Stomach (tissue), 9 donors: ENCODE measurements around the gene ERG. TPM values are rescaled to one million over a fixed set of nuclear protein-coding genes. Genes with fewer than 3 reads are reported as not detected.

Source experiments
- DNase-seq, 2 donors: peaks; one replicate each; pipeline versions ENCODE4 v3.0.0 to v3.0.0-alpha.2; 2013 to 2019
- H3K27ac ChIP-seq, 5 donors: fragments of 200-600 bp in 4 of 5; sonication (generic) in 4 of 5; one replicate each; pipeline ENCODE4 v1.5.1; 2013 to 2019; ENCODE audit warnings: mild to moderate bottlenecking in 1 of 5, moderate library complexity in 1 of 5
- H3K27me3 ChIP-seq, 3 donors: fragments of 200-600 bp; sonication (generic); one replicate each; pipeline ENCODE4 v1.5.1; 2017 to 2019; ENCODE audit warnings: mixed run types in 1 of 3
- H3K36me3 ChIP-seq, 4 donors: fragments of 200-600 bp; sonication (generic); 1 replicate in 3 of 4; 2 replicates in 1 of 4; pipeline ENCODE4 v1.5.1; 2016 to 2019
- H3K4me1 ChIP-seq, 4 donors: fragments of 200-600 bp; sonication (generic); one replicate each; pipeline ENCODE4 v1.5.1; 2016 to 2019
- H3K4me3 ChIP-seq, 4 donors: fragments of 200-600 bp; sonication (generic) in 3 of 4; one replicate each; pipeline ENCODE4 v1.5.1; 2016 to 2019; ENCODE audit warnings: mild to moderate bottlenecking in 1 of 4
- H3K9me3 ChIP-seq, 4 donors: fragments of 200-600 bp; sonication (generic); one replicate each; pipeline ENCODE4 v1.5.1; 2016 to 2019
- EP300 ChIP-seq: sonication (generic); formaldehyde crosslinking; IDR thresholded peaks from one replicate; pipeline ENCODE4 v1.6.1; 2017; ENCODE audit warnings: antibody characterized with exemption
- POLR2A ChIP-seq, 4 donors: fragments of 450-650 bp; IDR thresholded peaks; one replicate each; pipeline ENCODE4 v1.6.1; 2016; ENCODE audit warnings: antibody characterized with exemption in 4 of 4, control low read depth in 2 of 4, mild to moderate bottlenecking in 1 of 4, moderate library complexity in 1 of 4
- POLR2AphosphoS5 ChIP-seq, 3 donors: sonication (generic); formaldehyde crosslinking; IDR thresholded peaks; one replicate each; pipeline ENCODE4 v1.6.1; 2016; ENCODE audit warnings: antibody characterized with exemption in 3 of 3
- WGBS, 5 donors: extraction: QIAGEN DNeasy Blood & Tissue Kit in 3 of 5; methylation state at CpG; one replicate each; pipeline versions ENCODE4 v1.1.5 to v1.1.7; 2013 to 2018; 5-methylcytosine and 5-hydroxymethylcytosine counted together
- intact Hi-C: fragments of 100-400 bp; cut with DNase I; formaldehyde crosslinking; loops from one replicate; pipeline ENCODE4 v1.15.1; 2023; ENCODE audit warnings: low total_unique reads
- polyA plus RNA-seq, 3 donors: library from polyadenylated mRNA; stranded (reverse); fragments of 200-250 nt; gene quantifications; one replicate each; pipeline ENCODE4 v1.2.3, GENCODE V29; 2013
- total RNA-seq, 5 donors: library from RNA; depleted of rRNA; stranded (reverse); fragments of >200 nt; gene quantifications; one replicate each; pipeline versions ENCODE4 v1.1.0 to v1.2.3, GENCODE V29; 2014 to 2016
- TF ChIP-seq, protein P1 (sequence below), 7 experiments: fragments of 450-650 bp in 4 of 7; fragments of 200-600 bp in 3 of 7; sonication (generic) in 3 of 7; IDR thresholded peaks; one replicate each; pipeline ENCODE4 v1.5.1; 2016 to 2019; ENCODE audit warnings: antibody characterized with exemption in 7 of 7, control low read depth in 2 of 7, mild to moderate bottlenecking in 1 of 7
- donor health status: healthy with polysubstance abuse.
- donor health status: Bipolar disorder and iron deficiency.
- donor health status: healthy.

ERG gene
- total and polyA plus RNA-seq, 8 donors, result 0.58 to 14.5 (median 5.4) TPM; not detected in 1

GRCh38 chr21:38454702-38455101 lies 43.6 kb downstream of the ERG start:
- TF ChIP-seq, protein P1, sequence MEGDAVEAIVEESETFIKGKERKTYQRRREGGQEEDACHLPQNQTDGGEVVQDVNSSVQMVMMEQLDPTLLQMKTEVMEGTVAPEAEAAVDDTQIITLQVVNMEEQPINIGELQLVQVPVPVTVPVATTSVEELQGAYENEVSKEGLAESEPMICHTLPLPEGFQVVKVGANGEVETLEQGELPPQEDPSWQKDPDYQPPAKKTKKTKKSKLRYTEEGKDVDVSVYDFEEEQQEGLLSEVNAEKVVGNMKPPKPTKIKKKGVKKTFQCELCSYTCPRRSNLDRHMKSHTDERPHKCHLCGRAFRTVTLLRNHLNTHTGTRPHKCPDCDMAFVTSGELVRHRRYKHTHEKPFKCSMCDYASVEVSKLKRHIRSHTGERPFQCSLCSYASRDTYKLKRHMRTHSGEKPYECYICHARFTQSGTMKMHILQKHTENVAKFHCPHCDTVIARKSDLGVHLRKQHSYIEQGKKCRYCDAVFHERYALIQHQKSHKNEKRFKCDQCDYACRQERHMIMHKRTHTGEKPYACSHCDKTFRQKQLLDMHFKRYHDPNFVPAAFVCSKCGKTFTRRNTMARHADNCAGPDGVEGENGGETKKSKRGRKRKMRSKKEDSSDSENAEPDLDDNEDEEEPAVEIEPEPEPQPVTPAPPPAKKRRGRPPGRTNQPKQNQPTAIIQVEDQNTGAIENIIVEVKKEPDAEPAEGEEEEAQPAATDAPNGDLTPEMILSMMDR (IDR thresholded peaks at IDR 0.05), result no peak
- TF ChIP-seq POLR2AphosphoS5 (IDR thresholded peaks at IDR 0.05) (no peak), POLR2A (IDR thresholded peaks at IDR 0.05) (no peak), EP300 (no peak)
- H3K4me3 ChIP-seq, result no peak overlapping the region
- no peaks in the 10 kb centered on the region for H3K36me3 ChIP-seq
- WGBS, 5 donors, result 46 to 66% (median 51%) methylated on average over 2 of the region's 2 CpGs
- H3K27ac ChIP-seq, result no peak overlapping the region
- no peaks in the 10 kb centered on the region for H3K9me3 ChIP-seq
- no peak for DNase-seq
- no peaks in the 10 kb centered on the region for H3K27me3 ChIP-seq
- intact Hi-C loops, result no loop called here
- H3K4me1 ChIP-seq, result peaks cover 0 to 3% (median 0%) of the 10 kb centered on the region in 4 donors

- no peak for DNase-seq
- Histone ChIP-seq H3K4me3 (no peak overlapping the region), H3K4me1 (peaks cover 0 to 3% (median 0%) of the 10 kb centered on the region in 4 donors), H3K27me3 (no peaks in the 10 kb centered on the region), H3K27ac (no peak overlapping the region), H3K9me3 (no peaks in the 10 kb centered on the region), H3K36me3 (no peaks in the 10 kb centered on the region)
- 22 to 51% (median 37%) methylated on average over 3 of the region's 3 CpGs for WGBS, 5 donors
- TF ChIP-seq POLR2A (IDR thresholded peaks at IDR 0.05) (no peak), POLR2AphosphoS5 (IDR thresholded peaks at IDR 0.05) (no peak), EP300 (no peak)
- TF ChIP-seq, protein P1 (IDR thresholded peaks at IDR 0.05), result no peak
- intact Hi-C loops, result no loop called here
Observed at GRCh38 chr21:38454161-38454560, 44.1 kb downstream of the ERG start.

- intact Hi-C loops, result no loop called here
- no peak for TF ChIP-seq EP300
- H3K4me3 ChIP-seq, result no peak overlapping the region
- no peaks in the 10 kb centered on the region for H3K9me3 ChIP-seq
- no peaks in the 10 kb centered on the region for H3K4me1 ChIP-seq
- no peaks in the 10 kb centered on the region for H3K36me3 ChIP-seq
- 42 to 51% (median 46%) methylated on average over 5 of the region's 5 CpGs for WGBS, 5 donors
- no peak overlapping the region for H3K27ac ChIP-seq
- H3K27me3 ChIP-seq, result no peaks in the 10 kb centered on the region
- no peak for DNase-seq
Observed at GRCh38 chr21:38448671-38449385, 49.4 kb downstream of the ERG start.

DNA sequence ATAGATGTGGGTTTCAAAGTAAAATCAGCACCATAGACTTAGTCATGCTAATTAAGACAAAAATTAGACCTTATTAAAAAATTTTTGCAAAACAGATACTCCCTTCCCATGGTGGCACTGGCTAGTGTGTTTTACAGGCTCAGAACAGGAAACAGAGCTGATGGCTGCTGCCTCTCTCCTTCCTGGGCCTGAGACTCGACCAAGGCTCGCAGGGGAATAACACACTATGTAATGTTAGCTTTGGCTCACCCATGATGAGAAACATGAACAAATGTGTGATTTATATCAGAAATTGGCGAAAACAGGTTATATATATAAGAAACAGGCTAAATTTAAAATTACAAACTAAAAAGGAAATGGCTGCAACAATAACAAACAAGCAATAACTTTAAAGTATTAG lies 50.7 kb downstream of the ERG start:
- TF ChIP-seq, protein P1 (IDR thresholded peaks at IDR 0.05), result no peak
- TF ChIP-seq POLR2AphosphoS5 (IDR thresholded peaks at IDR 0.05), result no peak
- no peak for TF ChIP-seq POLR2A (IDR thresholded peaks at IDR 0.05)
- TF ChIP-seq EP300, result no peak
- Histone ChIP-seq H3K9me3 (no peaks in the 10 kb centered on the region), H3K36me3 (no peaks in the 10 kb centered on the region), H3K27me3 (no peaks in the 10 kb centered on the region), H3K4me3 (no peak overlapping the region), H3K4me1 (no peaks in the 10 kb centered on the region), H3K27ac (no peak overlapping the region)
- WGBS, 5 donors, result 39 to 60% (median 53%) methylated on average over 3 of the region's 3 CpGs
- intact Hi-C loops, result no loop called here
- DNase-seq, result no peak

- no peaks in the 10 kb centered on the region for H3K36me3 ChIP-seq
- no peaks in the 10 kb centered on the region for H3K4me1 ChIP-seq
- intact Hi-C loops, result no loop called here
- TF ChIP-seq, protein P1 (IDR thresholded peaks at IDR 0.05), result no peak
- TF ChIP-seq POLR2A (IDR thresholded peaks at IDR 0.05) (no peak), POLR2AphosphoS5 (IDR thresholded peaks at IDR 0.05) (no peak), EP300 (no peak)
- no peak for DNase-seq
- H3K4me3 ChIP-seq, result no peak overlapping the region
- WGBS, 5 donors, result 67 to 75% (median 72%) methylated on average over 6 of the region's 6 CpGs
- H3K27ac ChIP-seq, result no peak overlapping the region
- H3K9me3 ChIP-seq, result no peaks in the 10 kb centered on the region
- peaks cover 0 to 6% (median 0%) of the 10 kb centered on the region in 3 donors for H3K27me3 ChIP-seq
Observed at GRCh38 chr21:38444691-38445090, 53.6 kb downstream of the ERG start.
